WTC11 (cell line): ENCODE measurements around the gene MTX1. TPM values are rescaled to one million over a fixed set of nuclear protein-coding genes. Genes with fewer than 3 reads are reported as not detected.

Experiments used
- ATF6 ChIP-seq: sonication (generic); formaldehyde crosslinking; IDR thresholded peaks from 2 replicates; pipeline ENCODE4 v1.8.1; 2023; ENCODE audit warnings: mild to moderate bottlenecking, missing genetic modification reagents
- EMX1 ChIP-seq: fragments of 250-450 bp; sonication (Bioruptor Pico); IDR thresholded peaks from 2 replicates; pipeline ENCODE4 v1.8.0; 2021; ENCODE audit warnings: mild to moderate bottlenecking
- ERG ChIP-seq: fragments of 250-450 bp; sonication (Bioruptor Pico); IDR thresholded peaks from 2 replicates; pipeline ENCODE4 v1.8.0; 2021; ENCODE audit warnings: mild to moderate bottlenecking
- FOXP4 ChIP-seq: sonication (generic); formaldehyde crosslinking; IDR thresholded peaks from 2 replicates; pipeline ENCODE4 v1.8.0; 2022; ENCODE audit warnings: mild to moderate bottlenecking, missing genetic modification reagents
- GRHL2 ChIP-seq: fragments of 250-450 bp; sonication (Bioruptor Pico); IDR thresholded peaks from 2 replicates; pipeline ENCODE4 v1.8.0; 2022; ENCODE audit warnings: mild to moderate bottlenecking, moderate library complexity; ENCODE audit not compliant: insufficient replicate concordance, severe bottlenecking
- PRRX2 ChIP-seq: fragments of 250-450 bp; sonication (Bioruptor Pico); IDR thresholded peaks from 2 replicates; pipeline ENCODE4 v1.8.0; 2021; ENCODE audit warnings: mild to moderate bottlenecking
- SMAD3 ChIP-seq: sonication (generic); formaldehyde crosslinking; IDR thresholded peaks from 2 replicates; pipeline ENCODE4 v1.8.0; 2022; ENCODE audit warnings: missing genetic modification reagents, mild to moderate bottlenecking, borderline replicate concordance
- SMAD4 ChIP-seq: sonication (generic); formaldehyde crosslinking; IDR thresholded peaks from 2 replicates; pipeline ENCODE4 v1.8.0; 2022; ENCODE audit warnings: mild to moderate bottlenecking, missing genetic modification reagents
- TEAD1 ChIP-seq: sonication (generic); formaldehyde crosslinking; IDR thresholded peaks from 2 replicates; pipeline ENCODE4 v1.8.0; 2022; ENCODE audit warnings: mild to moderate bottlenecking, missing genetic modification reagents
- ZNF232 ChIP-seq: sonication (generic); formaldehyde crosslinking; IDR thresholded peaks from 2 replicates; pipeline ENCODE4 v1.8.0; 2022; ENCODE audit warnings: mild to moderate bottlenecking, missing genetic modification reagents
- ZNF281 ChIP-seq: sonication (generic); formaldehyde crosslinking; IDR thresholded peaks from 2 replicates; pipeline ENCODE4 v1.8.0; 2023; ENCODE audit warnings: mild to moderate bottlenecking, missing genetic modification reagents
- total RNA-seq: library from RNA; stranded (reverse); gene quantifications from 3 replicates; pipeline ENCODE4 v1.2.3, GENCODE V29; 2021
- TF ChIP-seq, protein P1 (sequence below): sonication (generic); formaldehyde crosslinking; IDR thresholded peaks from 2 replicates; pipeline ENCODE4 v1.8.1; 2023; ENCODE audit warnings: mild to moderate bottlenecking, missing genetic modification reagents
- TF ChIP-seq, protein P2 (sequence below): sonication (generic); formaldehyde crosslinking; IDR thresholded peaks from 2 replicates; pipeline ENCODE4 v1.8.0; 2022; ENCODE audit warnings: mild to moderate bottlenecking, missing genetic modification reagents
- TF ChIP-seq, protein P3 (sequence below): fragments of 200-600 bp; IDR thresholded peaks from 2 replicates; pipeline ENCODE4 v1.8.0; 2022; ENCODE audit warnings: antibody characterized with exemption
- TF ChIP-seq, protein P4 (sequence below): fragments of 250-450 bp; sonication (Bioruptor Pico); IDR thresholded peaks from 2 replicates; pipeline ENCODE4 v1.9.0; 2021; ENCODE audit warnings: mild to moderate bottlenecking
- TF ChIP-seq, protein P5 (sequence below): fragments of 250-450 bp; sonication (Bioruptor Pico); conservative IDR thresholded peaks from 2 replicates; pipeline ENCODE4 v1.9.0; 2021; ENCODE audit warnings: mild to moderate bottlenecking
- TF ChIP-seq, protein P6 (sequence below): sonication (generic); formaldehyde crosslinking; IDR thresholded peaks from 2 replicates; pipeline ENCODE4 v1.8.1; 2022; ENCODE audit warnings: missing genetic modification reagents, borderline replicate concordance

The MTX1 gene
- total RNA-seq, 1 experiment from 2014 or later: 62.8 TPM

GRCh38 chr1:155196103-155196892 is 12.2 kb upstream of the MTX1 start (continued):
- 0 out of 2 replicates have a peak, but pooled peaks have one; percentile 26 for TF ChIP-seq EMX1 (CRISPR knock-in tag)
- peak; percentile 71; the same call in 1 of the 2 replicates for TF ChIP-seq SMAD3 (CRISPR knock-in tag)
- TF ChIP-seq, protein P1, sequence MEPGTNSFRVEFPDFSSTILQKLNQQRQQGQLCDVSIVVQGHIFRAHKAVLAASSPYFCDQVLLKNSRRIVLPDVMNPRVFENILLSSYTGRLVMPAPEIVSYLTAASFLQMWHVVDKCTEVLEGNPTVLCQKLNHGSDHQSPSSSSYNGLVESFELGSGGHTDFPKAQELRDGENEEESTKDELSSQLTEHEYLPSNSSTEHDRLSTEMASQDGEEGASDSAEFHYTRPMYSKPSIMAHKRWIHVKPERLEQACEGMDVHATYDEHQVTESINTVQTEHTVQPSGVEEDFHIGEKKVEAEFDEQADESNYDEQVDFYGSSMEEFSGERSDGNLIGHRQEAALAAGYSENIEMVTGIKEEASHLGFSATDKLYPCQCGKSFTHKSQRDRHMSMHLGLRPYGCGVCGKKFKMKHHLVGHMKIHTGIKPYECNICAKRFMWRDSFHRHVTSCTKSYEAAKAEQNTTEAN (CRISPR knock-in tag): no peak
- no peak for TF ChIP-seq ZNF232 (CRISPR knock-in tag)
- no peak for TF ChIP-seq FOXP4
- 0 out of 2 replicates have a peak, but pooled peaks have one; percentile 54 for TF ChIP-seq ZNF281 (CRISPR knock-in tag)
- no peak for TF ChIP-seq ATF6 (CRISPR knock-in tag)
- TF ChIP-seq, protein P2, sequence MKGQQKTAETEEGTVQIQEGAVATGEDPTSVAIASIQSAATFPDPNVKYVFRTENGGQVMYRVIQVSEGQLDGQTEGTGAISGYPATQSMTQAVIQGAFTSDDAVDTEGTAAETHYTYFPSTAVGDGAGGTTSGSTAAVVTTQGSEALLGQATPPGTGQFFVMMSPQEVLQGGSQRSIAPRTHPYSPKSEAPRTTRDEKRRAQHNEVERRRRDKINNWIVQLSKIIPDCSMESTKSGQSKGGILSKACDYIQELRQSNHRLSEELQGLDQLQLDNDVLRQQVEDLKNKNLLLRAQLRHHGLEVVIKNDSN: no peak
- TF ChIP-seq, protein P3, sequence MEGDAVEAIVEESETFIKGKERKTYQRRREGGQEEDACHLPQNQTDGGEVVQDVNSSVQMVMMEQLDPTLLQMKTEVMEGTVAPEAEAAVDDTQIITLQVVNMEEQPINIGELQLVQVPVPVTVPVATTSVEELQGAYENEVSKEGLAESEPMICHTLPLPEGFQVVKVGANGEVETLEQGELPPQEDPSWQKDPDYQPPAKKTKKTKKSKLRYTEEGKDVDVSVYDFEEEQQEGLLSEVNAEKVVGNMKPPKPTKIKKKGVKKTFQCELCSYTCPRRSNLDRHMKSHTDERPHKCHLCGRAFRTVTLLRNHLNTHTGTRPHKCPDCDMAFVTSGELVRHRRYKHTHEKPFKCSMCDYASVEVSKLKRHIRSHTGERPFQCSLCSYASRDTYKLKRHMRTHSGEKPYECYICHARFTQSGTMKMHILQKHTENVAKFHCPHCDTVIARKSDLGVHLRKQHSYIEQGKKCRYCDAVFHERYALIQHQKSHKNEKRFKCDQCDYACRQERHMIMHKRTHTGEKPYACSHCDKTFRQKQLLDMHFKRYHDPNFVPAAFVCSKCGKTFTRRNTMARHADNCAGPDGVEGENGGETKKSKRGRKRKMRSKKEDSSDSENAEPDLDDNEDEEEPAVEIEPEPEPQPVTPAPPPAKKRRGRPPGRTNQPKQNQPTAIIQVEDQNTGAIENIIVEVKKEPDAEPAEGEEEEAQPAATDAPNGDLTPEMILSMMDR: no peak
- TF ChIP-seq, protein P4, sequence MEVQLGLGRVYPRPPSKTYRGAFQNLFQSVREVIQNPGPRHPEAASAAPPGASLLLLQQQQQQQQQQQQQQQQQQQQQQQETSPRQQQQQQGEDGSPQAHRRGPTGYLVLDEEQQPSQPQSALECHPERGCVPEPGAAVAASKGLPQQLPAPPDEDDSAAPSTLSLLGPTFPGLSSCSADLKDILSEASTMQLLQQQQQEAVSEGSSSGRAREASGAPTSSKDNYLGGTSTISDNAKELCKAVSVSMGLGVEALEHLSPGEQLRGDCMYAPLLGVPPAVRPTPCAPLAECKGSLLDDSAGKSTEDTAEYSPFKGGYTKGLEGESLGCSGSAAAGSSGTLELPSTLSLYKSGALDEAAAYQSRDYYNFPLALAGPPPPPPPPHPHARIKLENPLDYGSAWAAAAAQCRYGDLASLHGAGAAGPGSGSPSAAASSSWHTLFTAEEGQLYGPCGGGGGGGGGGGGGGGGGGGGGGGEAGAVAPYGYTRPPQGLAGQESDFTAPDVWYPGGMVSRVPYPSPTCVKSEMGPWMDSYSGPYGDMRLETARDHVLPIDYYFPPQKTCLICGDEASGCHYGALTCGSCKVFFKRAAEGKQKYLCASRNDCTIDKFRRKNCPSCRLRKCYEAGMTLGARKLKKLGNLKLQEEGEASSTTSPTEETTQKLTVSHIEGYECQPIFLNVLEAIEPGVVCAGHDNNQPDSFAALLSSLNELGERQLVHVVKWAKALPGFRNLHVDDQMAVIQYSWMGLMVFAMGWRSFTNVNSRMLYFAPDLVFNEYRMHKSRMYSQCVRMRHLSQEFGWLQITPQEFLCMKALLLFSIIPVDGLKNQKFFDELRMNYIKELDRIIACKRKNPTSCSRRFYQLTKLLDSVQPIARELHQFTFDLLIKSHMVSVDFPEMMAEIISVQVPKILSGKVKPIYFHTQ (CRISPR knock-in tag): 0 out of 2 replicates have a peak, but pooled peaks have one; percentile 67
- TF ChIP-seq, protein P5, sequence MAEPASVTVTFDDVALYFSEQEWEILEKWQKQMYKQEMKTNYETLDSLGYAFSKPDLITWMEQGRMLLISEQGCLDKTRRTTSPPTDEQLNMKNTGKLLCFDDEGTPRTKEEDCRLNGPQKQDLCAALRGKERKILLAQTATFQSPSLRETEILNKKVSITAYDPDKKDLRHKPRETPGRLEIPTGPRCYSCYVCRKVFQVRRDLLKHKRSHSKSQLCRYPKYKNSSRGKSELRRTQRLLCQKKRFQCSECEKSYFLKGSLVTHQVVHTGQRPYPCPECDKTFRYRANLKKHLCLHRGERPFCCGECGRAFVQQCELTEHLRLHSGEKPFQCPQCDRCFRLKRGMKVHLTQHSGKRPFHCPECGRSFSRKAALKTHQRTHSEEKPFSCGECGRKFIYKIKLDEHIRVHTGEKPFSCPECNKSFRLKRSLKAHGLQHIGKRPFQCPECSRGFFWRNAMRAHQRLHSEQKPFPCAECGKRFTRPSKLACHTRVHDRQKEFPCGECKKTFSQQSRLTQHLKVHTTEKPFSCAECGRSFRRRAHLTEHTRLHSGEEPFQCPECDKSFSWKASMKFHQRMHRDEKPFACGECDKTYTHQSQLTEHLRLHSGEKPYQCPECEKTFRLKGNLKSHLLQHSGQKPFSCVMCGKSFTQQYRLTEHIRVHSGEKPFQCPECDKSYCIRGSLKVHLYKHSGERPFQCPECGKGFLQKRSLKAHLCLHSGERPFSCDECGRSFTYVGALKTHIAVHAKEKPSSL: no peak
- no peak for TF ChIP-seq SMAD4 (CRISPR knock-in tag)
- TF ChIP-seq PRRX2 (CRISPR knock-in tag): no peak
- TF ChIP-seq TEAD1 (CRISPR knock-in tag): peak; percentile 95; the same call in 1 of the 2 replicates
- no peak for TF ChIP-seq GRHL2 (CRISPR knock-in tag)
- TF ChIP-seq, protein P6, sequence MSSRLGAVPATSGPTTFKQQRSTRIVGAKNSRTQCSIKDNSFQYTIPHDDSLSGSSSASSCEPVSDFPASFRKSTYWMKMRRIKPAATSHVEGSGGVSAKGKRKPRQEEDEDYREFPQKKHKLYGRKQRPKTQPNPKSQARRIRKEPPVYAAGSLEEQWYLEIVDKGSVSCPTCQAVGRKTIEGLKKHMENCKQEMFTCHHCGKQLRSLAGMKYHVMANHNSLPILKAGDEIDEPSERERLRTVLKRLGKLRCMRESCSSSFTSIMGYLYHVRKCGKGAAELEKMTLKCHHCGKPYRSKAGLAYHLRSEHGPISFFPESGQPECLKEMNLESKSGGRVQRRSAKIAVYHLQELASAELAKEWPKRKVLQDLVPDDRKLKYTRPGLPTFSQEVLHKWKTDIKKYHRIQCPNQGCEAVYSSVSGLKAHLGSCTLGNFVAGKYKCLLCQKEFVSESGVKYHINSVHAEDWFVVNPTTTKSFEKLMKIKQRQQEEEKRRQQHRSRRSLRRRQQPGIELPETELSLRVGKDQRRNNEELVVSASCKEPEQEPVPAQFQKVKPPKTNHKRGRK (CRISPR knock-in tag): no peak
- 0 out of 2 replicates have a peak, but pooled peaks have one; percentile 45 for TF ChIP-seq ERG
